ENCODE results near the gene SNCAIP.

GRCh38 chr5:122366501-122366900 is 54.5 kb downstream of the SNCAIP start:
- TF ChIP-seq PPARA (CRISPR knock-in tag; IDR thresholded peaks at IDR 0.05; ENCODE audit: borderline replicate concordance) (no peak), CSRNP3 (CRISPR knock-in tag; IDR thresholded peaks at IDR 0.05) (no peak), CREB5 (CRISPR knock-in tag; IDR thresholded peaks at IDR 0.05; ENCODE audit: low read depth) (no peak), ZFP30 (CRISPR knock-in tag; IDR thresholded peaks at IDR 0.05) (no peak), ISL1 (CRISPR knock-in tag; IDR thresholded peaks at IDR 0.05) (no peak)

Data from SK-N-SH treated with all-trans-retinoic acid at 6 μM for 48 hours (cell line).